ENCODE results near the gene FBXO15.

- TF ChIP-seq CTCF (conservative IDR thresholded peaks at IDR 0.05 in 1 of 2, IDR thresholded peaks at IDR 0.05 in 1 of 2; ENCODE audit: low read depth in 1 of 2, low read length in 2 of 2) (no peak), EZH2 (IDR thresholded peaks at IDR 0.05; ENCODE audit: low read length, missing control alignments) (no peak)
Measured at GRCh38 chr18:74110976-74111375, 36.7 kb downstream of the FBXO15 start.

All from fibroblast of lung (primary cell).